SW480 (cell line): ENCODE results near the gene MTA1.

Source experiments
- DNase-seq: peaks from one replicate; pipeline ENCODE4 v3.0.0-alpha.2; 2016; ENCODE audit warnings: low spot score

The MTA1 gene

GRCh38 chr14:105499256-105500035, 79.8 kb downstream of the MTA1 start:
- DNase-seq = peak; percentile 73

DNA sequence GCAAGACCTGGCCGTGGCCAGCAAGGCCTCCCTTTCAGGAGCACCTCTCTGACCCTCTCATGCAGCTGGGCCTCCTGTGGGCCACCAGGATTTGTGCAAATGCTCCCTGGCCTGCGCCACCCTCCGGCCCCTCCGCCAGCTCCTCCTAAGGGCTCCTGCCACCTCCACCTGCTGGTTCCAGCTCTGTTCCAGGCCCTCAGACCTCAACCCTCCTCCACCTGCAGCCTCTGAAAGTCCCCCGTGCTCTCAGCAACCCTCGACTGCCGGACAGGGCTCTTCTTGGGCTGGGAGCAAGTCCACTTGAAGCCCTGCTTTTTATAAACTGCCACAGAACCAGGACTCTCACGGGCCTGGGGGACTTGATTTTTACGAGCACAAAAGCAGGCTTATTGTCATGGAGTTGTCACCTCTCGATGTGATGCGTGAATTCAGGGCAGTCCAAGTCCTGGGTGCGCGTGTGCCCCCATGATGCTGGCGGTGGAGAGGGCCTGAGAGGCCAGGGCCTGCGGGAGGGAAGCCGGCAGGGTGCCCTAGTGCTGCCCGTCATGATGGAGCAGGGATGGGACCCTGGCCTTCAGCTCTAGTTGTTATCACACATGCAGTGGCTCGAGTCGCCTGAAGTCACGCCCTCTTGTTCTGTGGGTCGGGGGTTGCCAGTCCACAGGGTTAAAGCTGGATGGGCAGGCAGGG, 80.6 kb downstream of the MTA1 start:
- DNase-seq = no peak

DNA sequence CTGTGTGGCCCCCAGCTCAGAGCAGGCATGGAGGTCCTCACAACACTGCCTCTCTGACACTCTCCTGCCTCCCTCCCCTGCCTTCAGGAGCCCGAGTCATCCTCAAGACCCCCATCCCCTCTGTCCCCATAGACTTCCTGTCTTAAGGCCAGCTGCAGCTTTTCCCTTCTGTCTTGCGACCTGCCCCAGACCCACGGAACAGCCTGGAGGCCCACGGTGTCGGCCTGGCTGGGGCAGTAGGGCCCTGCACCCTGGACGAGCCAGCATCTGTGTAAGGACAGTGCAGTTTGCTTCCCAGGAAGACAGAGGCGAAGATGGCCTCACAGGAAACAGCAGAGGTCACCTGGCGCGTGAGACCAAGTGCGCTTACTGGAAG, 81.1 kb downstream of the MTA1 start:
- no peak for DNase-seq

DNA sequence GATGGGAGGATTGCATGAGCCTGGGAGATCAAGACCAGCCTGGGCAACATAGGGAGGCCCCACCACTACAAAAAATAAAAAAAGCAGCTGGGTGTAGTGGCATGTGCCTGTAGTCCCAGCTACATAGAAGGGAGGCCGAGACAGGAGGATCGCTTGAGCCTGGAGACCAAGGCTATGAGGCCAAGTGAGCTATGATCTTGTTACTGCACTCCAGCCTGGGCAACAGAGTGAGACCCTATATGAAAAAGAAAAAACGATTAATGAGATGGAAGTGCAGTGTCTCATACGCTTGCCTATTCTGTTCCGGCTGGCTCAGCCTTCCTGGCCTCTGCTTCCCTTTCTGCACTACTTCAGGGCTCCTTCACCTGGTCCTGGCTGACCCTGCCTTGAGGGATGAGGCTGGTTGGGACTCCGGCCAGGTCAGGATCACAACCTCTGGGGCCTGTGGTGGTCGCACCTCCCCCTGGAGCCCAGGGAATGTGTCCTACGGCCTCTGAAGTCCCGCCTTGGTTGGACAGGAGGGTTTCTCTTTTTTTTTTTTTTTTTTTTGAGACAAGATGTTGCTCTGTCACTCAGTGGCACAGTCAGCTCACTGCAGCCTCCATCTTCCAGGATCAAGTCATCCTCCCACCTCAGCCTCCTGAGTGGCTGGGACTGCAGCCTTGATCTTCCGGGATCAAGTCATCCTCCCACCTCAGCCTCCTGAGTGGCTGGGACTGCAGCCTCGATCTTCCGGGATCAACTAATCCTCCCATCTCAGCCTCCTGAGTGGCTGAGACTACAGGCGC, 82.1 kb downstream of the MTA1 start:
- DNase-seq = no peak

DNA sequence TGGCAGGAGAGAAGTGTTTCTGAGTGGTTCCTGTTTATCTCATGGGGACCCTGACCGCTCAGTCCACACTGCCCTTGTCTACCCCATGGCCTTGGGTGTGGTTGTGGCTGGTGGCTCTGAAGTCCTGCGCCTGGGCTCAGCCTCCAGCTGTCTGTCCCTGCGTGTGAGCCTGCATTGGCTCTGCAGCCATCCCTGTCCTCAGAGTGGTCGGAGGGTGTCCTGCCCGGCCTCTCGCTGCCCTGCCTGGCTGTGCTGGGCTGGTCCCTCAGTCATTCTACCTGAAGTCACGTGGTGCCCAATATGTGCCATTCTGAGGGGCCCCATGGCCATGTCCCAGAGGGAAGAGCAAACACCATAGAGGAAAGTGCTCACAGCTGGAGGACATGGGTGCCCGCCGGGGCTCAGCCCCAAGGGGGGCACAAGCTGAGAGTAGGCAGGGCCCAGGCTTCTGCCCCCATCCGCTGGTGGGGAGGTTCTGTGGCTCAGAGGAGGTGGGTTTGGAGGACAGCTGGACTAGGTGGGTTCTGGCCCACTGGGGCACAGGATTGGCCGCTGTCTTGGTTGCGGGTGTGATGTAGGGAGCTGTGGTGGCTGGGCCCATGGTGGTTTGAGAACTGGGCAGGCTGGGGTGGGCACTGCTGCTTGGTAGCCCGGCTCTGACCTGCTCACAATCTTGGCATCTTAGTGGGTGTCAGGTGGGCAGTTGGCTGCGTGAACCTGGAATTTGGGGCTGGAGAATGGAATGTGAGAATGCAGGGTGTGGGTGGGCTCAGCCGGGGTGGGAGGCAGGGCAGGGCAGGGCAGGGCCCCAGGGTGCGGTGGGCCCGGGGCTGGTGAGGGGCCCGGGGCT, 83.0 kb downstream of the MTA1 start:
- DNase-seq = no peak

- no peak for DNase-seq
Observed at GRCh38 chr14:105503296-105503640, 83.6 kb downstream of the MTA1 start.

DNA sequence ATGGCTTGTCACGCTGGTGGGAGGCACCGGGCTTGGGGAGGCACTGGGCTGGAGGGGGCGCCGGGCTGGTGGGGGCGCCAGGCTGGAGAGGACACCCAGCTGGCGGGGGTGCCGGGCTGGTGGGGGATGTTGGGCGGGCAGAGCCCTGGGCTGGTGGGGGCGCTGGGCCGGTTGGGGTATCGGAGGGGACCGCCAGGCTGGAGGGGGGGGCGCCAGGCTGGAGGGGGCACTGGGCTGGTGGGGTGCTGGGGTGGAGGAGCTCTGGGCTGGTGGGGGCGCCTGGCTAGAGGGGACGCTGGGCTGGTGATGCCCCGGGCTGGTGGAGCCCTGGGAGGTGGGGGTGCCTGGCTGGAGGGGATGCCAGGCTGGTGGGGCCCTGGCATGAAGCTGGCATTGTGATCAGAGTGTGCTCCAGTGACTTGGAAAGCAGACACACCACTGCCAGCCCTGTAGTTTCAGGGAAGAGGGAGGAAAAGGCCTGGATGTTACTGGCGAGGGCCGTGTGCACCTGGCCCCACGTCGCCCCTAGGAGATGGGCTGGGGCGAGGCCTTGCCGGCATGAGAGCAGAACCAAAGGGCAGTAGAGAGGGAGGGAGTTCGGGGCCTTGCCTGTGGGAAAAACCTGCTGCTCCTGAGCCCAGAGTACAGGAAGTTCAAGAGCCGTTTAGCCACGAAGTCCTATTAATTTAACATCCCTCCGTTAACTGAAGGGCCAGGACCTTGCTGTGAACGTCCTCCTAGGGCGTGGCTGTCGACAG, 84.5 kb downstream of the MTA1 start:
- DNase-seq = no peak

DNA sequence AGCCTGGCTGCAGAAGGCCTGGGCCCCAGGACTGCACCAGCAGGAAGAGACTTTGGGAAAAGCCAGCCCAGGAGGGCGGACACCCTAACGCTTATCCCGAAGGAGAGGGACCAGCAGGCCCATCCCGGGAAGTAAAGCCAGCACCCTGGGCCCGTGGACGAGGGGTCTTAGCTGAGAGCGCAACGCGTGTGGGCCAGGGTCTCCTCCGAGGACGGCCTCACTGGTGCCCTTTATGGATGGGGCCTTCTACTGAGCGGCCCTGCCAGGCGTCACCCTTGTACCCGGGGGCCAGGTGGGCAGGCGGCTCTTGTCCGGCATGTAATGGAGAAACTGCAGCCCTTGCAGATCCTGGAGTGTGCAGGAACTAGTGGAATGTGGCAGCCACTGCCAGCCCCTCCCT, 85.5 kb downstream of the MTA1 start:
- no peak for DNase-seq

- DNase-seq = no peak
Observed at GRCh38 chr14:105507247-105507646, 87.6 kb downstream of the MTA1 start.

- no peak for DNase-seq
Observed at GRCh38 chr14:105508069-105508468, 88.4 kb downstream of the MTA1 start.

GRCh38 chr14:105508601-105509000, 89.0 kb downstream of the MTA1 start:
- DNase-seq = no peak

- DNase-seq = peak; percentile 64
Observed at GRCh38 chr14:105517096-105517495, 97.5 kb downstream of the MTA1 start.

DNA sequence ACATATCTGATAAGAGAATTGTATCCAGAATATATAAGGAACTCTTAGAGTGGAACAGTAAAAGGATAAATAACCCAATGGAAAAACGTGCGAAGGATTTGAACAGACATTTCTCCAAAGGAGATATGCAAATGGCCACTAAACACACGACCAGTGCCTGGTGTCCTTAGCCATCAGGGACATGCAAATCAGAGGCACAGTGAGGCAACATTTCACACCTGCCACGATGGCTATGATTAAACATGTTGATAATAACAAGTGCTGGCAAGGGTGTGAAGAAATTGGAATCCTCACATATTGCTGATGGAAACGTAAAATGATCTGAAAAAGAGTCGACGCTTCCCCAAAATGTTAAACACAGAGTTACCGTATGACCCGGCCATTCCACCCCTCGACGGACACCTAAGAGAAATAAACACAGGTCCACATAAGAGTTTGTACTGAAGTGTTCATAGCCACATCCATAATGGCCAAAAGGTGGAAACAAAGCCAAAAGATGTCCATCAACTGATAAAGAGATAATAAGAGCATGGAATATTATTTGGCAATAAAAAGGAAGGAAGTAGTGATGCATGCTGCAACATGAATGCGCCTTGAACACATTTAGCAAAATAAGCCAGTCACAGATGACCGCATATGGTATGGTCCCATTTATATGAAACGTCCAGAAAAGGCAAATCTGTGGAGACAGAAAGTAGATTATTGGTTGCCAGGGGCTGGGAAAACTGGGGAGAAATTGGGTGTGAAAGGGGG, 100.5 kb downstream of the MTA1 start:
- no peak for DNase-seq
